DMS114 treated with DMSO at 0.1 percent for 48 hours (cell line): ENCODE results near the gene SRCIN1.
"Not testable (repeated sequence)": the region's sequence is repeated elsewhere in the genome, so short reads cannot be mapped to it uniquely, and the experiment has no call there.

Source experiments
- DNase-seq: peaks from one replicate; lab custom pipeline; 2025; ENCODE audit not compliant: unreplicated experiment; lab: John Stamatoyannopoulos, UW

The SRCIN1 gene

DNA sequence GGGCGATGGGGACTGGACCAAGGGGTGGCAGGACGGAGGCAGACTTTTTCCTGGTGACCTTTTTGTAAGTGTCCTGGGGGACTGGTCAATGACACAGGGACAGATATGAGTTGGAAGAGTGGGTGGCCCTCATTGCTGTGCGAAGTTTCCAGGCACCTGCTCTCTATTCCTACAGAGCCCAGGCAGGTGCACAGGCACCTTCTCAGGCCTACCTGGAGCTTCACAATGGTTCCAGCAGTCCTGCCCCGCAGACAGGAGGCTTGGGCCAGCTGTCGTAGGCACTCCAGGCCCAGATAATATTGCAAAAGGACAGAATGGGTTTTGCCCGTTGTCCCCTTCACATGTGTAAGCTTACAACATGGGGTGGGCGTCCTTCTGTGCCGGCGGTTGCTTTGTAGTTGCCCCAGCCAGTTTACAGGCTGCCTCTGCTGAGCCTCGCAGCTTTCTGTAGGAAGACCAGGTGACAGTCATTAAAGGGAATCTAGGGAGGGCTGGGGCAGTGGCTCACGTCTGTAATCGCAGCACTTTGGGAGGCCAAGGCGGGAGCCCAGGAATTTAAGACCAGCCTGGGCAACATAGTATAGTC, 93.2 kb downstream of the SRCIN1 start:
- DNase-seq: no peak

DNA sequence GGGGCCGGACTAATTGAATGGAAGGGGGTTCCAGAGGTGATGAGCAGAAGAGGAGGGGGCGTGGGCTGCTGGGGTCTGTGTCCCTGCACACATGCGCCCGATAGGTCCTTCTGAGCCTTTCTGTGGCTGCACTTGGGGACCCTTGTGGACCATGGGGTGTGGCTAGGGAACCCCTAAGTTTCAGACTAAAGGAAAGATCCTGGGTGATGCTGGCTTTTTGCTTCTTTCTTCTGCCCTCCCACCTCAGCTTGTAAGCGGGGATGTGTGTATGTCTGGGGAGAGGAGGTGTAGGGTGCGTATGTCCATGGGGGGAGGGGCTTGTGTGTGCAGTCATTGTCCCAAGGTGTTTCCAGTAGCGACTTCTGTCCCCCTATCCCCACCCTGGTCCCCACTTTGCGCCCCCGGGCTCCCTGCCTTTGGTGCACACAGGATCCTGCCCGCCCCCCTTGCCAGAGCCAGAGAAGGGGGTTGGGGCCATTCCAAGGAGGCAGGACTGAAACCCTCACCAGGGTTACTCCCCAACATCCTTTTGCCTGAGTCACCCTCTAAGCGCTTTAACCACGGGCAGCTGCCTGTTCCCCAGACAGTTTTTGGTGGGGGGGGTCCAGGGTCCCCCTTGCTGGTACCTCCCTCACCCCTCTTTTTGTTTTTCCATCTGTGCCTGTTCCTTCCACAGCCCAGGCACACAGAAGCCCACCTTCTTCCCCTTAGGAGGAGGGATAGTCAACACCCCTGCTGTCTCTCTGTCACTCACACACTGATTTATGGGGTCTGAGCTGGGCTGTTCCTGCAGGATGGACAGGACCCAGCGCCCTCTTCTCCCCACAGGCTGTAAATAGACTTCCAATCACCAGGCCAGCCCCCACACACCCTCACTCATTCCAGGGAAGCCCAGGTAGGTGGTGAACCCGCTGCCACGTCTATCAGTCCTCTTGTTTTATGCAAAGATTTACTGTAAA, 94.3 kb downstream of the SRCIN1 start:
- no peak for DNase-seq

DNA sequence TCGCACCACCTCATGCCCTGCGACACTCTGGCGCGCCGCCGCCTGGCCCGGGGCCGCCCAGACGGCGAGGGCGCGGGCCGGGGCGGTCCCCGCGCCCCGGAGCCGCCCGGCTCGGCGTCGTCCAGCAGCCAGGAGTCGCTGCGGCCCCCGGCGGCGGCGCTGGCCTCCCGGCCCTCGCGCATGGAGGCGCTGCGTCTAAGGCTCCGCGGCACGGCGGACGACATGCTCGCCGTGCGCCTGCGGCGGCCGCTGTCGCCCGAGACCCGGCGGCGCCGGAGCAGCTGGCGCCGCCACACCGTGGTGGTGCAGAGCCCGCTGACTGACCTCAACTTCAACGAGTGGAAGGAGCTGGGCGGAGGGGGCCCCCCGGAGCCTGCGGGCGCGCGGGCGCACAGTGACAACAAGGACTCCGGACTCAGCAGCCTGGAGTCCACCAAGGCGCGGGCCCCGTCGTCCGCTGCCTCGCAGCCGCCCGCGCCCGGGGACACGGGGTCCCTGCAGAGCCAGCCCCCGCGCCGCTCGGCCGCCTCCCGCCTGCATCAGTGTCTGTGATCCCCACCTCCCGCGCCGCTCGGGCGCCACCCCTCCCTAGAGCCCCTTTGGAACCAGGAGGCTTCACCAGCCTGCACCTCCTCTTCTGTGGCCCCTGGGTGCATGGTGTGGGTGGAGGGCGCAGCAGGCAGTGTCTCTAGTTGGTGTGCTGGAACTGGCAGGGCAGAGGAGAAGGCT, 95.2 kb downstream of the SRCIN1 start:
- DNase-seq: no peak

DNA sequence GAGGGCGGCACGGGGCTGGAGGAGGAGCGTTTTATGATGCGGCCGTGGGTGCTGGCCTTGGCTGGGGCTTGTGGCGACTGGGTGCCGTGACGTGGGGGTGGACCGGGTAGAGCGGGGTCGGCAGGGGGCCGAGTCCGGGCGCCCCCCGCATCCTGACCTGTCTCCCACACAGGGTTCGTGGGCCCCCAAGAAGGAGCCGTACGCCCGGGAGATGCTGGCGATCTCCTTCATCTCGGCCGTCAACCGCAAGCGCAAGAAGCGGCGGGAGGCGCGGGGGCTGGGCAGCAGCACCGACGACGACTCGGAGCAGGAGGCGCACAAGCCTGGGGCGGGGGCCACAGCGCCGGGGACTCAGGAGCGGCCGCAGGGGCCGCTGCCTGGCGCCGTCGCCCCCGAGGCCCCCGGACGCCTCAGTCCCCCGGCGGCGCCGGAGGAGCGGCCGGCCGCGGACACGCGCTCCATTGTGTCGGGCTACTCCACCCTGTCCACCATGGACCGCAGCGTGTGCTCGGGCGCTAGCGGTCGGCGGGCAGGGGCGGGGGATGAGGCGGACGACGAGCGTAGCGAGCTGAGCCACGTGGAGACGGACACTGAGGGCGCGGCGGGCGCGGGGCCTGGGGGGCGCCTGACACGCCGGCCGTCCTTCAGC, 95.9 kb downstream of the SRCIN1 start:
- DNase-seq: no peak

DNA sequence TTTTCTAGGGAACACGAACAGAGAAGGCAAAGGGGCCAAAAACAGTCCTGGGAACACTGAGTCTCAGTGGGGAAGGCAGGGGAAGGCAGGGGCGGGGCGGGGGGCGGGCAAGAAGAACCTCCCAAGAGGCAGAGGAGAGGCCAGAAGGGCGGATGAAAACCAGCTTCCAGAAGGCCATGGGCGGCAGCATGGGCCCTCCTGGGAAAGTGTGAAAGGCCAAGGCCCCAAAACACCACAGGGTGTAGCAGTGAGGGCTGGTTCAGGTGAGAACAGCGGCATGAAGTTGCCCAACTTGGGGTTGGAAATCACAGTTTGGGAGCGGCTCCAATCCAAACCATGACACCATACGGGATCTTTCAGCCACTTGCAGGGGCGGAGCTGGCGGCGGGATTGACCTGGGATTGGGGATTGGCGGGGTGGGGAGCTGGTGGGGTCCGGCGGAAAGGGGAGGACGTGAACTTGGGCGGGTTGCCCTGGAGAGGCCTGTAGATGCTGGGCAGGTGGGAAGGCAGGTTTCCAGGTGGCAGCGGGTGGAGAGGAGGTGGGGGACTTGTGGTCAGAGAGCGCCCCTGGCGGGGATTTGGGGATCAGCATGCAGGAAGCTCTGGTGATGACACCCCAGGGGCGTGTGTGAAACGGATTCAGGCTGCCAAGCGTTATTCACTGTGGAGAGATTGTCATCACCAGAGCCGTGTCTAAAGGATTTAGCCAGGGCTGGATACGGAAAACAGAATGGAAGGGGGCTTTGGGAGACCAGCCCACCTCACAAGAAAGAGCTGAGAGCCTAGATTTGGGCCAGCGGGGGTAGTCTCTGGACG, 96.6 kb downstream of the SRCIN1 start:
- DNase-seq: no peak

DNA sequence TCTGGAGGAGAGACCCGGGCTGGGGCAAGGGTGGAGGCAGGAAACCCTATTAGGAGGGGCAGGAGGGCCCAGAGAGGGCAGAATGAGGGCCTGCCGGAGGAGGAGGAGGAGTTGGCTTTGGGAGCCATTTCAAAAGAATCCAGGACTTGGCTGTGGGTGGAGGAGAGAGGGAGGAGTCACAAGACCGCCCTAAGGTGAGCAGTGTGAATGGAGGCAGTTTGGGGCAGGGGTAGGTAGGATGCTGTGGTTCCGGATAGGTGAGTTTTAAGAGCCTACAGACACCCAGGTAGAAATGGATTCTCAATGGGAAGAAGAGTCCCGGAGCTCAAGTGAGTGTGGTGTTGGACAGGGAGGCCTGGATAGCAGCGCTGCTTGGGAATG, 97.2 kb downstream of the SRCIN1 start:
- no peak for DNase-seq

DNA sequence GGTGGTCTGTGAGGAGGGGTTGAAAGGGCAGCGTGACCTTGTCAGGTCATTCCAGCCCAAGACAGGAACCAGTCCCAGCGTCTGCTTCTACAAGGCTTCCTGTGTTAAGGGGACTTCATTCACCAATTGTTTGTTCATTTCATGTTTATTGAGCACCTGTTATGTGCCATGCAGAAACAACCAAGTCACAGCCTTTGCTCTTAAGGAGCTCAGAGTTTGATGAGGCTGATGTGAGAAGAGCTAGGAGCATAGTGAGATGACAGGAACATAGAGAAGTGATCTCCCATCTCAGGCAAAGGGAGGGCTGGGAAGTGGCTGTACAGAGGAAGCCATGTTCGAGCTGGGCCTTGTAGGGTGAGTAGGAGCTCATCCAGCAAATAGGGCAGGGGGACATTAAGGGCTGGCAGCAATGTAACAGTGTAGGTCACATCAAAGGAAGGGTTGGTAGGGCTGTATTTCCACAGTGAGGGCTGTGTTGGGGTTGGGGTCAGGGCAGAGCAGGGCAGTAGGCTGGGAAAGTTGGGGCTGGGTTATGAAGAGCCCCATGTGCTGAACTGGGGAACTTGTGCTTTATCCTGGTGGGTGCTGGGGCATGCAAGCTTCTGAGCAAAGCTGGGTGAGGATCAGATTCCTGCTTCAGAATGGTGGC, 97.7 kb downstream of the SRCIN1 start:
- no peak for DNase-seq

DNA sequence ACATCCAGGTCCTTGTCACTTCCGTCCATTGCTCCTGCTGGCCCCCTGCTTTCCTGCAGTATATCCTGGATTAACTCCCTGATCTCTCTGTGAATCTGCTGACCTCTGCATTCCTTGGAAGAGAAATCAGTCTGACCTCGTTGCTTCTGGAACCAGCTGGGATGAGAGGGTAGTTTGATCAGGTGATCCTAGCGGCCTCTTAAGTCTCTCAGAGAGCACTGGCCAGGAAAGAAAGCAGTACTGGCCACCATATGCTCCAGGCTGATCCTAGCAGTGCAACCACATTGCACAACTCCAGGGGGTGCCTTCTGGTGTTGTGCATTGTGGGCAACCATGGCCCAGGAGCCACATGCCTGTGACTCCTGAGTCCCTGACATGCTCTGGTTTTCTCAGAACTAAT, 98.3 kb downstream of the SRCIN1 start:
- DNase-seq: no peak

DNA sequence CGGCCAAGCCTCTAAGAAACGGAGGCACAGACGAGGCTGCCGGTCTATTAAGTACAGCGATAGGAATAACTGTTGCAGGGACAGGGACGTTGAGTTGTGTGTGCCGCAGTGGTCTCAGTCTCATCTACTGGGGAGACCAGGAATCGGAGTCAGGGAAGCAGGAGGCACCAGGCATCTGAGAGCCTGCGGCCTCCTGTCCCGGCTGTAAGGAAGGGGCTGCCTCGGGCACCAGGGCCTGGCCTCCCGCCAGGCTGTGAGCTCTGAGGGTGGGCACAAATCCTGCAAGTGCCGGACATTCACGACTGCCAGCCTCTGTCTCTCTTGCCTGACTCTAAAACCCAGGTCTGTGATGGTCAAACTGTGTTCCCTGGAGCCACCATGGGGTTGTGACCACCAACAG, 101.5 kb downstream of the SRCIN1 start:
- no peak for DNase-seq

DNA sequence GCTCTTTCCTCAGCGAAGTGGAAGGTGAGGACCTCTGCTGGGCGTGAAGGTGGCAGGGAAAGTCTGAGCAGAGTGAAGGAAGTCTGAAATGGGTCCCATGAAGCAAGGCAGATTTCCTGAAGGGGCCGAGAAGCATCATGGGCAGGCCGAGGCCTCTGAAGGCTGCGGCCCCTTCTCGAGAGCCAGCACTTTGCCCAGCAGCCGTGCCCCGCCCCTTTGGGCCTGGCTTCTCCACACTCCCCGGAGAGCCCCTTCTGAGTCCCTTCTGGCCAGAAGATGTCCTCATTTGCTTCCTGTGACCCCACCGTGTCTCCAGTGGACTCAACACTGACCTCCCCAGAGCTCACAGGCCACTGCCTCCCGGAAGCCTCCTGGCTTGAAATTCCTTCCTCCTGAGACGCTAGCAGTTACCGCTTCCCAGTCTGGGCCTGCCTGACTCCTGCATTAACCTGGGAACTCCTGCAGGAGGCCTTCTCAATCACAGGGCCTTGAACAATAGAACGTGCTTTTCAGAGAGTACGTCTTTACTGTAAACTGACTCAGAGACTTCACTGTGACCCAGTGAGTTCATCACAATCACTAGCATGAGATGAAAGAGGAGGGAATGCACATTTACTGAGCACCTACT, 102.4 kb downstream of the SRCIN1 start:
- DNase-seq: not testable (repeated sequence)

DNA sequence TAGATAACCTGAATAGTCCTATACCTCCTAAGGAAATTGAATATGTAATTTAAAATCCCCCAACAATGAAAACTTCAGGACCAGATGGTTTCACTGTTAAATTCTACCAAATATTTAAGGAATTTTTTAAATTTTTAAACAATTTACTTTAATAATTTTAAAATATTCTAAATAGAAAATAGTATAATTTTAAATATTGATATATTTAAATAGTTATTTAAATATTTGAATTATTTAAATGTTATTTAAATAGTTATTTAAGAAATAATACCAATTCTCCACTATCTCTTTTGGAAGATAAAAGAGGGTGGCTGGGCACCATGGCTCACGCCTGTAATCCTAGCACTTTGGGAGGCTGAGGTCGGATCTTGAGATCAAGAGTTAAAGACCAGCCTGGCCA, 104.0 kb downstream of the SRCIN1 start:
- not testable (repeated sequence) for DNase-seq

DNA sequence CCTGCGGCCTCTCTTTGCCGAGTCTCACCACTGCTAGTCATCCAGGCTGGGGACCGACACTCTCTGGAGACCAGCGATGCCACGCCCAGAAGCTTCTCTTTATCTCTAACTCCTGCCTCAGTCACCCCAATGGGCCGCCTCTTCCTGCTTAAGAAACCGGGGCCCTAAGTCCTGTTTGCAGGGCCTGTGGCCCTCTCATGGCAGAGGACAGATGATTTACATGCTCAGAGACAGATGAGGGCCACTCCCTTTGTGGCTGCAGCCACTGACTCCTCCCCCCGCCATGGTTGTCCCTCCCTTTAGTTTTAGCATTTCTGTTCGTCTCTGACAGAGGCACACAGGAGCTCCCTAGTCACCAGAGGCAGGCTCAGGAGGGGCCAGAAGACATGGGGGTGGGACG, 106.5 kb downstream of the SRCIN1 start:
- not testable (repeated sequence) for DNase-seq

DNA sequence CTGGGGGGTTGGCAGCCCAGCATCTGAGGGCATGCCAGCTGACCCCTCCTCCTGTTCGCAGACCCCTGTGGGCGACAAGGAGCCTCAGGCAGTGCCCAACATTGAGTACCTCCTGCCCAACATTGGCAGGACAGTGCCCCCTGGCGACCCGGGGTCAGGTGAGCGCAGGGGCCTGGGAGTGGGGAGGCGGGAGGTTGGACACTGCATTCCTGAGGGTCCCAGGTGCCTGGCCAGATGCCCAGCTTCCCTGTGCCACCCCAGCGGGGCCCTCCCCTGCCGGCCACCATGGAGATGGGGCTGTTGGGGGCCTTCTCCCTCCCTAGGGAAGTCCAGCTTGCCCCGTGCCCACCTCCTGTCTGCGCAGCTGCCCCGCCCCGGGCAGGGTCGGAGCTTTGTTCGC, 107.4 kb downstream of the SRCIN1 start:
- no peak for DNase-seq

DNA sequence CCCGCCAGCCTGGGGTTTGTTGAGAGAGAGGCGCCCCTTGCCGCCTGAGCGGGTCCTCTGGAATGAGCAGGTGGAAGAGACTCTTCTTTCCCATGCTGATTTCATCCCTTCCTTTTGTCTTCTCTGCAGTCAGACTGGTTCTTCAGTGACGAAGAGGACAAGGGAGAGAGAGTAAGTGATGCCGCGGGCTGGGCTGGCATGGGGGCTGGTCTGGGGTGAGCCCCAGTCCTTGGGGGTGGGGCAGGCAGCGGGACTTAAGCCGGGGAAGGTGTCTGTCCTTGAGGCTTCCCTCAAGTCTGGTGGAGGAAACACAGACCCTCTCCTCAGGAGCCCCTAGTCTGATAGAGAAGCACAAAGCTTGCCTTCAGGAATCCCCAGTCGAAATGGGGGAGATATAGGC, 108.1 kb downstream of the SRCIN1 start:
- not testable (repeated sequence) for DNase-seq

DNA sequence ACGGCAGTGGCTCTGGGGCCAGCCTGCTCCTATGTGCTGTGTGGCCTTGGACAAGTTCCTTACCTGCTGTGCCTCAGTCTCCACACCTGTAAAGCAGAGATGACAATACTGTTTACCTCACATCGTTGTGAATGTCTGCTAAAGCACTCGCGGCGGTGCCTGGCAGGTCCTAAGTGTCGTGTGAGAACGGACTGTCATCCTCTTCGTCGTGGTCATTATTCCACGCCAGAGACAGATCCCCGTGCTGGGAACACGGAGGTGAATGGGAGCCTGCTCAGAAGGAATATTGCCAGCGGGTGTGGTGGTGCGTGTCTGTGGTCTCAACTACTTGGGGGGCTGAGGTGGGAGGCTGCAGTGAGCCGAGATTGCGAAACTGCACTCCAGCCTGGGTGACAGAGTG, 111.6 kb downstream of the SRCIN1 start:
- DNase-seq: not testable (repeated sequence)

DNA sequence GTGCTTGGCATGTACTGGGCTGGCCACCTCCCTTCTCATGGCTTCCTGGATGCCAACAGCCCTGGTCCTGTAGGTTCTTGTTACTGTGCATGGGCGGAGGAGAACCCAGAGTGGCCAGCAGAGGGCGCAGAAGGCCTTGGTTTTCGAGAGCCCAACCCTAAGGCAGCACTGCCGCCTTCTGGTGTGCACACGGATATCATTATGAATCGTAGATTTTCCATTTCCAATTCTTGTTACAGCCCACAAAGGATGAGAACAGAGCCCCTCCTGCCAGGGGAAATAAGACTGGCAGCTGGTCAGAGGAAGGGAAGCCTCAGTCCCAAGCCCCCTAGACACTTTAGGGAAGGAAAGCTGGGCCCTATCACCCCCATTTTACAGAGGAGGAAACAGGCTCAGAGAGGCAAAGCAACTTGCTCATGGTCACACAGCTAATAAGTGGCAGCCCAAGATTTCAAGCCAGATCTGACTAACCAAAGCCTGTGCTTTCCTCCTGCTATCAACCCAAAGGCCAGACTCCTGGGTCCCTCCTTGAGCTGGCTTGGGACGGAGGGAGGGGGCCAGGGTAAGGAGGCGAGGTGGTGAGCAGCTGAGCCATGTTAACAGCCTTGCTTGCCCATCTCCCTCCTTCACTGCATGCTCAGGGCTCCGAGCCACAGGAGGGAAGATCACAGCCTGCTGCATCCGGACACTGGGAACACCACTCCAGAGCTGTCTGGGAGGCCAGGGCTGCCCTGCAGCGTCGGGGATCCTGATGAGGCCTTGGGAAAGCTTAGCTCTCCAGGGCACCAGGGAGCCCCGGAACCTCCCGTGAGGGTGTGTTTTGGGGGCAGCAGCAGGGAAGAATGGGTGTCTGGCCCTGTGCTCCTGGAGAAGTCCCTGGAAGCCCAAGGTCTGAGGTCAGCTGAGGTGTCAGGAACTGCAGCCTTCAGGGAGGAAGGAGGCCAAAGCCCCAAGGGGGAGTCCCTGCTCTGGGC, 113.4 kb downstream of the SRCIN1 start:
- peak; percentile 82 for DNase-seq

DNA sequence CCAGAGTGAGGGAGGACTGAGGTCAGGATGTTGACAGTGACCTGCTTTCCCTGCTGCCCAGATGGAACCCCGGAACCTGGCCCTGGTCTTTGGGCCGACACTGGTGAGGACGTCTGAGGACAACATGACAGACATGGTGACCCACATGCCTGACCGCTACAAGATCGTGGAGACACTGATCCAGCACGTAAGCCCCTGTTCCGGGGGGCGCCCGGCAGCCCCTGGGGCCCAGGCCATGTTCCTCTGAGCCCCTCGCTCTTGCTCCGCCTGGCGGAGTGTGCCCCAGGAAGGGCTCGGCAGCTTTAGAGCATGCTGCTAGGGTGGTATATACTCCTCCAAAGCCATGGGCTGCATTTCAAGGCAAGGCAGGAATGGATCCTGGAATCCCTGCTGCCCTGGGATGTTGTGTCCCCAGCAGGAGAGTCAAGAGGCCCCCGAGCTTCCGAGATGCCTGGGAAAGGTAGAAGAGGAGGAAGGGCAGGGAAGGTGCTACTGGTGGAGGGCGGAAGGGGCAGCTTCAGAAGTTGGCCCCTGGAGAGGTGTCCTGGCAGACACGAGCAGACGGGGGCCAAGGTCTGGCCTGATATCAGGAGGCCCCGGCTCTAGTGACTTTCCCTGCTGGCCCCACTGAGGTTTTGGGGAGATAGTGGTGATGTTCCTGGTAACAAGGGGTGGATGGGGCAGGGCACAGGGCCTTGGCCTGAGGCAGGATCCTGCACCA, 114.2 kb downstream of the SRCIN1 start:
- DNase-seq: not testable (repeated sequence)

DNA sequence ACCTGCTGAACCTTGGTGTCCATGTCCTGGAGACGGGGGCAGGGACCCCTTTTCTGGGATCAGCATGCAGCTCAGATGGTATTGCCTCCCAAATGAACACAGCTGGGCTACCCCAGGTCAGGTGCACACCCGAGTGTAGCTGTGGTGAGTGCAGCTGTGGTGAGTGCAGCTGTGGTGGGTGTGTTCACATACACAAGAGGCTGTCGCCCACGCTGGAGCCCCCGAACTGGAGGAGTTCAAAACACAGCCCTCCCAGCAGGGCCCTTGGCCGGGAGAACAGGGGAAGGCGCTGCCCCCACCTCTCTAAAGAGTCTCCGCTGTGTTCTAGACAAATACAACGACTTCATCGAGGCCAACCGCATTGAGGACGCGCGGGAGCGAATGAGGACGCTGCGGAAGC, 116.0 kb downstream of the SRCIN1 start:
- DNase-seq: not testable (repeated sequence)
